Spinal cord (tissue), 10 donors: ENCODE data around the gene RIPOR2. TPM values are rescaled to one million over a fixed set of nuclear protein-coding genes. Genes with fewer than 3 reads are reported as not detected.
"Not testable (repeated sequence)": the region's sequence is repeated elsewhere in the genome, so short reads cannot be mapped to it uniquely, and the experiment has no call there.

Experiments
- DNase-seq, 6 donors: peaks; one replicate each; pipeline versions ENCODE4 v3.0.0 to v3.0.0-alpha.2; 2013 to 2015; ENCODE audit warnings: low spot score in 6 of 6, low read depth in 4 of 6
- H3K27ac ChIP-seq: one replicate; pipeline ENCODE4 v1.5.1; 2013; ENCODE audit warnings: low read depth, low read length, control low read depth
- H3K27me3 ChIP-seq: one replicate; pipeline ENCODE4 v1.6.1; 2013; ENCODE audit warnings: low read length; ENCODE audit not compliant: control insufficient read depth, insufficient read depth
- H3K36me3 ChIP-seq: one replicate; pipeline ENCODE4 v1.6.1; 2013; ENCODE audit warnings: low read length; ENCODE audit not compliant: control insufficient read depth, insufficient read depth
- H3K4me1 ChIP-seq: one replicate; pipeline ENCODE4 v1.6.1; 2013; ENCODE audit warnings: low read length; ENCODE audit not compliant: control insufficient read depth, insufficient read depth
- H3K4me3 ChIP-seq: one replicate; pipeline ENCODE4 v1.5.1; 2013; ENCODE audit warnings: low read depth, low read length, control low read depth
- H3K9me3 ChIP-seq: one replicate; pipeline ENCODE4 v1.6.1; 2013; ENCODE audit warnings: low read length; ENCODE audit not compliant: control insufficient read depth, insufficient read depth
- WGBS: methylation state at CpG from one replicate; pipeline ENCODE4 v1.1.5; 2013; ENCODE audit warnings: missing lambda C conversion rate; ENCODE audit not compliant: insufficient coverage; 5-methylcytosine and 5-hydroxymethylcytosine counted together
- polyA plus RNA-seq, 2 donors: library from polyadenylated mRNA; unstranded; fragments of 120-200 nt; gene quantifications; one replicate each; pipeline ENCODE4 v1.2.1, GENCODE V29; 2013; ENCODE audit not compliant: insufficient read length in 2 of 2
- total RNA-seq, 2 donors: library from RNA; depleted of rRNA in 1 of 2; stranded (reverse); fragments of 120-200 nt in 1 of 2; fragments of >200 nt in 1 of 2; gene quantifications; one replicate each; pipeline versions ENCODE4 v1.2.3 to v1.2.4, GENCODE V29; 2013 to 2014
- donor health status: healthy.

The RIPOR2 gene
- total and polyA plus RNA-seq, 4 donors, result 25.0 to 34.2 (median 30.9) TPM

- H3K36me3 ChIP-seq, result no peaks in the 10 kb centered on the region
- WGBS, result 52% methylated on average over 2 of the region's 5 CpGs
- no peak for DNase-seq
Observed at GRCh38 chr6:24883618-24884017, 52.1 kb downstream of the RIPOR2 start.

GRCh38 chr6:24882835-24883555 lies 52.8 kb downstream of the RIPOR2 start:
- Histone ChIP-seq H3K9me3 (no peaks in the 10 kb centered on the region), H3K36me3 (no peaks in the 10 kb centered on the region), H3K4me1 (no peaks in the 10 kb centered on the region), H3K27ac (no peak overlapping the region), H3K4me3 (no peak overlapping the region), H3K27me3 (no peaks in the 10 kb centered on the region)
- no peak for DNase-seq
- 48% methylated on average over 2 of the region's 7 CpGs for WGBS

More at GRCh38 chr6:24883618-24884017, 52.1 kb downstream of the RIPOR2 start:
- H3K4me1 ChIP-seq, result no peaks in the 10 kb centered on the region
- H3K4me3 ChIP-seq, result no peak overlapping the region
- H3K27me3 ChIP-seq, result no peaks in the 10 kb centered on the region
- no peaks in the 10 kb centered on the region for H3K9me3 ChIP-seq
- H3K27ac ChIP-seq, result no peak overlapping the region

GRCh38 chr6:24882295-24882694 lies 53.5 kb downstream of the RIPOR2 start:
- no peak for DNase-seq
- Histone ChIP-seq H3K9me3 (no peaks in the 10 kb centered on the region), H3K4me1 (no peaks in the 10 kb centered on the region), H3K27me3 (no peaks in the 10 kb centered on the region), H3K36me3 (no peaks in the 10 kb centered on the region), H3K27ac (no peak overlapping the region), H3K4me3 (no peak overlapping the region)
- WGBS, result no CpG with 5 or more reads among the region's 3 CpGs

- no peaks in the 10 kb centered on the region for H3K36me3 ChIP-seq
- H3K4me1 ChIP-seq, result no peaks in the 10 kb centered on the region
- H3K27ac ChIP-seq, result no peak overlapping the region
- H3K4me3 ChIP-seq, result no peak overlapping the region
- H3K9me3 ChIP-seq, result no peaks in the 10 kb centered on the region
- DNase-seq, result no peak
- WGBS, result 75% methylated on average over 1 of the region's 3 CpGs
- no peaks in the 10 kb centered on the region for H3K27me3 ChIP-seq
Observed at GRCh38 chr6:24881376-24881775, 54.4 kb downstream of the RIPOR2 start.

GRCh38 chr6:24880451-24880850 lies 55.3 kb downstream of the RIPOR2 start:
- DNase-seq, result no peak
- Histone ChIP-seq H3K36me3 (peaks cover 2% of the 10 kb centered on the region), H3K9me3 (no peaks in the 10 kb centered on the region), H3K27me3 (no peaks in the 10 kb centered on the region), H3K27ac (no peak overlapping the region), H3K4me1 (no peaks in the 10 kb centered on the region), H3K4me3 (no peak overlapping the region)

GRCh38 chr6:24879351-24879750 lies 56.4 kb downstream of the RIPOR2 start:
- H3K4me3 ChIP-seq, result no peak overlapping the region
- no peaks in the 10 kb centered on the region for H3K27me3 ChIP-seq
- no peaks in the 10 kb centered on the region for H3K9me3 ChIP-seq
- H3K36me3 ChIP-seq, result peaks cover 2% of the 10 kb centered on the region
- no CpG with 5 or more reads among the region's 3 CpGs for WGBS
- no peak for DNase-seq
- no peak overlapping the region for H3K27ac ChIP-seq
- H3K4me1 ChIP-seq, result no peaks in the 10 kb centered on the region

GRCh38 chr6:24877747-24878146 lies 58.0 kb downstream of the RIPOR2 start:
- H3K4me3 ChIP-seq, H3K4me1 ChIP-seq, H3K27ac ChIP-seq, DNase-seq, H3K36me3 ChIP-seq, H3K27me3 ChIP-seq, H3K9me3 ChIP-seq: not testable (repeated sequence)
- 90% methylated on average over 3 of the region's 4 CpGs for WGBS

GRCh38 chr6:24876499-24877465 lies 59.0 kb downstream of the RIPOR2 start:
- no peaks in the 10 kb centered on the region for H3K27me3 ChIP-seq
- H3K4me1 ChIP-seq, result no peaks in the 10 kb centered on the region
- peaks cover 5% of the 10 kb centered on the region for H3K36me3 ChIP-seq
- H3K27ac ChIP-seq, result no peak overlapping the region
- H3K9me3 ChIP-seq, result no peaks in the 10 kb centered on the region
- no peak for DNase-seq
- H3K4me3 ChIP-seq, result no peak overlapping the region
- 86% methylated on average over 6 of the region's 11 CpGs for WGBS

- no peak overlapping the region for H3K27ac ChIP-seq
- H3K27me3 ChIP-seq, result no peaks in the 10 kb centered on the region
- no peak for DNase-seq
- peaks cover 6% of the 10 kb centered on the region for H3K36me3 ChIP-seq
- H3K9me3 ChIP-seq, result no peaks in the 10 kb centered on the region
- WGBS, result 81% methylated on average over 7 of the region's 9 CpGs
- H3K4me3 ChIP-seq, result no peak overlapping the region
- no peaks in the 10 kb centered on the region for H3K4me1 ChIP-seq
Observed at GRCh38 chr6:24875534-24875901, 60.2 kb downstream of the RIPOR2 start.
